Skin epidermis (tissue), 12 donors: Measurements from ENCODE around the gene UNC93B1.
A peak's percentile ranks its signal among the peaks of the same experiment; 100 is the strongest.

ENCODE experiments used
- H3K27ac ChIP-seq, 21 experiments: fragments of 200-600 bp; sonication (generic) in 11 of 21; one replicate each; pipeline ENCODE4 v1.5.0; 2020; ENCODE audit warnings: mild to moderate bottlenecking in 3 of 21, inconsistent platforms in 2 of 21, moderate library complexity in 2 of 21
- H3K4me3 ChIP-seq, 7 experiments: fragments of 200-600 bp; sonication (generic) in 2 of 7; one replicate each; pipeline ENCODE4 v1.5.0; 2020; ENCODE audit warnings: inconsistent platforms in 2 of 7, mild to moderate bottlenecking in 2 of 7, moderate library complexity in 1 of 7

Gene UNC93B1

GRCh38 chr11:68003846-68004550, at the start of gene UNC93B1:
TSS of gene UNC93B1 (minus strand) at chr11:68004097. CDS start at chr11:68004043, 54 bp downstream.
- Histone ChIP-seq H3K4me3 (peak within 1 kb of the TSS; percentile 47 to 85 (median 69)), H3K27ac (peak within 1 kb of the TSS; percentile 51 to 92 (median 77))

GRCh38 chr11:68053117-68053516, 49.2 kb upstream of the UNC93B1 start:
- H3K4me3 ChIP-seq: no peak overlapping the region
- H3K27ac ChIP-seq: no peak overlapping the region

- Histone ChIP-seq H3K27ac (no peak overlapping the region), H3K4me3 (no peak overlapping the region)
Observed at GRCh38 chr11:68052137-68052873, 48.4 kb upstream of the UNC93B1 start.

- Histone ChIP-seq H3K27ac (peak overlapping the region in 1 of 21 experiments; percentile 39), H3K4me3 (no peak overlapping the region)
Observed at GRCh38 chr11:68051191-68052136, 47.6 kb upstream of the UNC93B1 start.

GRCh38 chr11:68050371-68050841, 46.5 kb upstream of the UNC93B1 start:
- Histone ChIP-seq H3K27ac (no peak overlapping the region), H3K4me3 (no peak overlapping the region)

GRCh38 chr11:68049509-68050370, 45.8 kb upstream of the UNC93B1 start:
- no peak overlapping the region for H3K27ac ChIP-seq

GRCh38 chr11:68048681-68049508, 45.0 kb upstream of the UNC93B1 start:
- Histone ChIP-seq H3K27ac (no peak overlapping the region), H3K4me3 (no peak overlapping the region)

More at GRCh38 chr11:68049509-68050370, 45.8 kb upstream of the UNC93B1 start:
- no peak overlapping the region for H3K4me3 ChIP-seq

GRCh38 chr11:68047437-68048290, 43.8 kb upstream of the UNC93B1 start:
- no peak overlapping the region for H3K27ac ChIP-seq

GRCh38 chr11:68044898-68045351, 41.0 kb upstream of the UNC93B1 start:
- Histone ChIP-seq H3K4me3 (no peak overlapping the region), H3K27ac (no peak overlapping the region)

More at GRCh38 chr11:68047437-68048290, 43.8 kb upstream of the UNC93B1 start:
- H3K4me3 ChIP-seq: no peak overlapping the region

- no peak overlapping the region for H3K27ac ChIP-seq
Observed at GRCh38 chr11:68044145-68044813, 40.4 kb upstream of the UNC93B1 start.

GRCh38 chr11:68043349-68044144, 39.6 kb upstream of the UNC93B1 start:
- Histone ChIP-seq H3K4me3 (no peak overlapping the region), H3K27ac (peak overlapping the region in 9 of 21 experiments; percentile 5 to 65 (median 57))

More at GRCh38 chr11:68044145-68044813, 40.4 kb upstream of the UNC93B1 start:
- H3K4me3 ChIP-seq: no peak overlapping the region

- H3K27ac ChIP-seq: peak overlapping the region in 10 of 21 experiments; percentile 5 to 65 (median 56)
- H3K4me3 ChIP-seq: no peak overlapping the region
Observed at GRCh38 chr11:68043029-68043348, 39.1 kb upstream of the UNC93B1 start.

GRCh38 chr11:68042219-68043028, 38.5 kb upstream of the UNC93B1 start:
- Histone ChIP-seq H3K27ac (peak overlapping the region in 10 of 21 experiments; percentile 5 to 65 (median 56)), H3K4me3 (no peak overlapping the region)

- peak overlapping the region in 12 of 21 experiments; percentile 2 to 96 (median 86) for H3K27ac ChIP-seq
- no peak overlapping the region for H3K4me3 ChIP-seq
Observed at GRCh38 chr11:68041617-68042218, 37.8 kb upstream of the UNC93B1 start.
